NCI-H2171 treated with DMSO at 0.1 percent for 48 hours (cell line): Measurements from ENCODE around the gene CRYBG1.

Source experiments
- DNase-seq: peaks from one replicate; lab custom pipeline; 2025; lab: John Stamatoyannopoulos, UW

Gene CRYBG1

DNA sequence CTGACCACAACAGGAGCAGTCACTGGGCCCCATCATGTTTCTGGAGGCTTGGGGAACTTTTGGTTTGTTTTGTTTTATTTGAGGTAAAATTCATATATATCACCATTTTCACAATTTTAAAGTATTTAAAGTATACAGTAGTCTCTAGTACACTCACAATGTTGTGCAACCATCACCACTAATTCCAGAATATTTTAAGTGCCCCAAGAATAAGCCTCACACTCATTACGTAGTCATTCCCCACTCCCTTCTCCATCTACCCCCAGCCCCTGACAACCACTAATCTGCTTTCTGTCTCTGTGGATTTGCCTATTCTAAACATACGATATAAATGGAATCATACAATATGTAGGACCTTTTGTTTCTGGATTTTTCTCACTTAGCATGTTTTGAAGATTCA, 239.8 kb downstream of the CRYBG1 start:
- no peak for DNase-seq

DNA sequence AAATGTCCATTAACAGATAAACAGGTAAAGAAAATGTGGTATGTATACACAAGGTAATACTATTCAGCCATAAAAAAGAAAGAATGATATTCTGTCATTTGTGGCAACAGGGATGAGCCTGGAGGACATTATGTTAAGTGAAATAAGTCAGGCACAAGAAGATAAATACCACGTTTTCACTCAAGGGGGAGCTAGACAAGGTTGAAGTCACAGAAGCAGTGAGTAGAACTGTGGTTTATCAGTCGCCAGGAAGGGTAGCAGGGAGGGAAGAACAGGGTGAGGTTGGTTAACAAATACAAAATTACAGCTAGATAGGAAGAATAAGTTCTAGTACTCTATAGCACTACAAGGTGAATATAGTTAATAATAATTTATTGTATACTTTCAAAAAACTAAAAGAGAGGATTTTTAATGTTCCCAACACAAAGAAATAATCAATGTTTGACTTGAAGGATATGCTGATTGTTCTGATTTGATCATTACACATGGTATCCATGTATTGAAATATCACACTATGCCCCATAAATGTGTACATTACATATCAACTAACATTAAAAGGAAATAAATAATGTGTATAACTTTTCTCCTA, 247.7 kb downstream of the CRYBG1 start:
- DNase-seq: peak; percentile 41

DNA sequence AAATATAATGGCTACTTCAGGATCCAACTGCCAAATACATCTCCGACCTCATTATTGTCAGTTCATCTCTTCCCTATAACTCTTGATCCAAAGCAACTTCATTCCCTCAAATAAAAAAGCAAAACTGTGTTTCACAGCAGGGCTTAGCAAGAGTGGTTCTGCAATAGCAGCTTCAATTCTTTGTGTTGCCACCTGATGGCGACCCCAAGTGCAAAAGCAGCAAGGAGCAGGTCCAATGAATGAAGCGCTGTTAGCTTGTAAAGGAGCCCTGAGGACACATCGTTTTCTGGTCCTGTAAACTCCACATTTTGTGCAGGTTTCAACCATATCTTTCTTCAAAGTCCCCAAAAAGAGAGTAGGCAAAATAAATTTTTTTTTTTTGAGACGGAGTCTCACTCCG, 249.2 kb downstream of the CRYBG1 start:
- DNase-seq: peak; percentile 5

DNA sequence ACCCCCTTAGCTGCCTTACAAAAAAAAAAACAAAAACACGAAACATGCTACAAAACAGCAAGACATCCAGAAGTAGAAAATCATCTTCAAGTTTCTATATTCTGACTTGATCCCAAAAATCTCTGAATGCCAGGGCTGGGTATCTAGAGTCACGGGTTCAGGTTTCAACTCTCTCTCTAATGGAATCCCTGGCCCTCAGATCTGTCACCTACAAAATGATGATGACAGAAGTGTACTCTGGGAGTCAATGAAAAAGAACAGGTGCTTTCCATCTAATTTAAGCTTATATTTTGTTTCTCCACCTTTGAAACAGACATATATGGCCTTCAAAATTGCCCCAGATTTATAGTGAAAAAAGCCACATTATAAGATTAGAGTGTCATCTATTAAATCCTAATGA, 250.5 kb downstream of the CRYBG1 start:
- DNase-seq: no peak

- no peak for DNase-seq
These were observed 252.3 kb downstream of the CRYBG1 start for GRCh38 chr6:106612671-106613416.

DNA sequence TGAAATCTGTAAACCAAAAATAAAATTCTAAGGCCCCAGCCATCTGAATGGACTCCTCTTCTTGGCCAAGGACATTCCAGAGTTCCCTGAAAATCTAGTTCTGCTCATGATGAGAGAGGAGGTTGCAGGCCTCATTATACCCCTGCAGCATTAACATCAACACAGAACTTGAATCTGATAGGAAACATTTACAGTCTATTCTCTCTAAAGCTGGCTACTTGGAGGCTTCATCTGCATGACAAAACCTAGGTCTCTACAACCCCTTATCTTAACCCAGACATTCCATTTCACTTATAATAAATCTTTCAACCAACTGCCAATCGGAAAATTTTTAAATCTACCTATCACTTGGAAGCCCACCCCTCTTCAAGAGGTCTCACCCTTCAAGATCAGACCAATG, 253.1 kb downstream of the CRYBG1 start:
- DNase-seq: no peak

- DNase-seq: no peak
These were observed 253.6 kb downstream of the CRYBG1 start for GRCh38 chr6:106614166-106614565.

GRCh38 chr6:106614592-106615257, 254.2 kb downstream of the CRYBG1 start:
- DNase-seq: no peak

DNA sequence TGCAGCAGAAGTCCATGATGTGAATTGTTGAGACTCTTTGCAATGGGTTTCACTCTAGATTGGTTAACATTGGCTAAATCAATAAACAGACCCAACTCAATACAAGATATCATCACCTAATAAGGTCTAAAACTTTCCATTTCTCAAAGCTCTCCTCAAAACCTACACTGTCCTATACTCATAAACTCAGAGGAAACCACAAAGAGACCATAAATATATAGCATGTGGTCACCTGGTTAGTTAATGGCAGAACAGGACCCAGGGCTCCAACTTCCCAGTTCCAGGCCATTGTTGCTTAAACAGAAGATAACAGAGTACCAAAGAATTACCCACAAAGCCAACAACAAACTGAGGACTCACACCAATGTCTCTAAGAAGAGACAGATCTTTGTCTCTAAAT, 256.8 kb downstream of the CRYBG1 start:
- DNase-seq: no peak

DNA sequence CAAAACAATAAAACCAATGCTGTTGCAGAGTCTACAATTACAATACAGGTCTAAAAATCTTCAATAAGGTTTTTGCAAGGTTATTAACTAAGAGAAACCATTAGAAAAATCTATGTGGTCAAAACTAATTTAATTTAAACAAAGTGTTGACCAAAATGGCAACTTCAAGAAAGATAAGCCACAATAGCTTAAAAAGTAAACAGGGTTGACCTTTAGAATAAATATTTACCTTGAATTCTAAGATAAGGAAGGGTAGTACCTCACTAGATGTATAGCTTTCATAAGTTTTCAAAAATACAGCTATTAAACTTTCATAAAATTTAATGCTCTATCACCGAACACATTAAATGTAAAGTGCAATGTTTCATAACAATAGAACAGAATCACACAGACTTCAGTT, 257.3 kb downstream of the CRYBG1 start:
- DNase-seq: no peak

DNA sequence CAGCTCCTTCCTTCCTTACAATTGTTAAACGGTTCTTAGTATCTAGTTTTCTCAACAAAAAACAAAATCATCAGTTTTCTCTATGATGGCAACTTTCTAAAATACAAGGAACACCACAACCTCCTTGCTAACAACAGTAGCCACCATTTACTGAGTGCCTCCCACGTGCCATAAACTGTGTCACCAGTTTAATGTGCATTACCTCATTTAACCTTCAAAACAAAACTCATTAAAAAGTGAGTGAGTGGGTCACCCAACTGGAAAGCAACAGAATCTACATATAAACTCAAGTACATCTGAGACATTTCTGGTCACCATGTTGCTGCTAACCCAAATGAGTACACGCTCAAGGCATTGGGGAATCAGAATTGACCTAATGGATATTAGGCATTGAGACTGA, 257.8 kb downstream of the CRYBG1 start:
- DNase-seq: no peak

DNA sequence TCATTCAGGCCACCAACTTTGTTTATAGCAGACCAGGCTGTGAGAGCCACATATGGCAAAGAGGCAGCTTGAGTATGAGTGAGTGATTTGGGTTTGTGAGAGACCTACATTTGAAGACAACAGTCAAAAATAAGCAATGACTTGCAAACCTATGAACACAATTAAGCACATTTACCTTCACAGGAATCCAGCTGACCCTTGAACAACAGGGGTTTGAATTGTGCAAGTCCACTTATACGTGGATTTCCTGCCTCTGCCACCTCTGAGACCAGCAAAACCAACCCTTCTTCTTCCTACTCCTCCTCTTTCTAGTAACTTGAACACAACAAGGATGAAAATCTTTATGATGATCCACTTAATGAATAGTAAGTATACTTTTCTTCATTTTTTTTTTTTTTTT, 258.7 kb downstream of the CRYBG1 start:
- DNase-seq: no peak

- DNase-seq: no peak
These were observed 260.6 kb downstream of the CRYBG1 start for GRCh38 chr6:106620931-106621672.
